Stimulated activated CD4-positive, alpha-beta T cell treated with anti-CD3 and anti-CD28 coated beads, Interleukin-12 subunit alpha, Interleukin-12 subunit beta, amount 100 ng/mL, for 48 hours (primary cell): ENCODE data around the gene SLC18B1.
A peak's percentile ranks its signal among the peaks of the same experiment; 100 is the strongest.

Experiments
- DNase-seq, 3 donors: peaks; one replicate each; pipeline ENCODE4 v3.0.0-alpha.2; 2020; ENCODE audit warnings: low read depth in 2 of 3, low spot score in 1 of 3

Gene SLC18B1

GRCh38 chr6:132797951-132798868 lies at the start of gene SLC18B1:
Gene SLC18B1 (minus strand): TSS chr6:132798637. CDS start chr6:132798456, 181 bp downstream.
- peak in 1 of 3 donors; percentile 37 for DNase-seq

- DNase-seq: no peak
These were observed 45.0 kb upstream of the SLC18B1 start for GRCh38 chr6:132843316-132844035.

DNA sequence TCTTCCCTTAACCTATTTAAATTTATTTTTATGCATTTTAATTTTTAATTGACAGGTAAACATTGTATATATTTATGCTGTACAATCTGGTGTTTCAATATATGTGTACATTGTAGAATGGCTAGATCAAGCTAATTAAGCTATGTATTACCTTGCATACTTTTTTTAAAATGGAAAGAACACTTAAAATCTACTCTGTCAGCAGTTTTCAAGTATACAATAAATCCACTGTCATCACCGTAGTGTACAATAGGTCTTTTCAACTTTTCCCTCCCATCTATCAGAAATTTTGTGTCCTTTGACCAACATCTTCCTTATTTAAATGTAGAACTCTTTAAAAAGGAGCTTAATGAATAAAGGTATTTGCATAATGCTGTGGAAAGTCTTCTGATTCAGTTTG lies 43.5 kb upstream of the SLC18B1 start:
- no peak for DNase-seq

DNA sequence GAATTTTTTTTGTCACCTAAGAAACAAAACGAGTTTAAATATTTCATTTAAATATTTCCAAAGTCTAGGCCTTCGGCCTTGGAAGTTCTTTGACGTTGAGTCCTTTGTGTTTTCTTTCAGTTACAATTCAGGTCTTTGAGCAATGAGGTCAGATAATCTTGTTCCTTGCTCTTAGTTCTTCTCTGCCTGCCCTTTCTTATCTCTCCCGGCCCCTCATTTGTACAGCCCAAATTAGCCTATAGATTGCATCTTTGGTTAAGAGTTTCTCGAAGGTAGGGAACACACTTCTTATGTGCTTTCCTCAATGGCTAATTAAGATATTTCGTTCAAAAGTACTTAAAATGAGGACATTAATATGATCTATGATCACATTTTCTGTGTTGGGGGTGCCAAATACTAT lies 34.5 kb upstream of the SLC18B1 start:
- no peak for DNase-seq

GRCh38 chr6:132830334-132830751 lies 31.9 kb upstream of the SLC18B1 start:
- DNase-seq: no peak

DNA sequence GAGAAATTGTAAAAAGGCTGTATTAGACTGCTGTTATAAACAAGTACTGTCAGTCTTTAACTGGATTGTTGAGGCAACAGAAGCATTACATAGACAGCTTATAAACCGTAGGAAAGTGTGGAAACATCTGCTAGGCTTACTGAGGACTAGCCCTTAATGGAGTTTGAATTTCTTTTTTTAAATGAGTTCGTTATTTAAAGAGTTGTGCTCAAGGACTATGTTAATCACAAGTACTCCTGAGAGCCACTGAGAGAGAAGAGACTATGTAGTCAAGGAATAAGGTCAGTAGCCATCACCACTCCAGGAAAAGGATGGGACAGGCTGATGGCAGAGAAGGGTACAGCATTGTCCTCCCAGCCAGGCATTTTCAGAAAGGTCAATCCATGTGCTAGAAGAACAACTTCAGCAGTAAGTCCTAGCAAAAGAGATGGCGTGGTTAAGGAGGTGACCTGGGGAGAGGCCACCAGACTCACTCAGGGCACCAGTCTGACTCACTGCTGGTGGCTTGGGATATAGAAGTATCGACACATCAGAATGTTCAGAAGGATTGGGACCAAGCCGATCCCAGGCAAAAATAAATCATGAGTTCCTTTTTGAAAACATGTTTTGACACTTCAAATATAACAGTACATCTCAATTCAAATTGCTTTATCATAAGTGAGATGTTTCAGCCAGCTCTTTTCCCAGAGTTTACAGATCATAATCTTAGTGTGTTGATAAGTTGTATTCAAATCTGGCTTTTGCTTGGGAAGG lies 22.4 kb upstream of the SLC18B1 start:
- no peak for DNase-seq

GRCh38 chr6:132819405-132820161 lies 21.1 kb upstream of the SLC18B1 start:
- no peak for DNase-seq

- no peak for DNase-seq
These were observed 20.2 kb upstream of the SLC18B1 start for GRCh38 chr6:132818404-132819359.

DNA sequence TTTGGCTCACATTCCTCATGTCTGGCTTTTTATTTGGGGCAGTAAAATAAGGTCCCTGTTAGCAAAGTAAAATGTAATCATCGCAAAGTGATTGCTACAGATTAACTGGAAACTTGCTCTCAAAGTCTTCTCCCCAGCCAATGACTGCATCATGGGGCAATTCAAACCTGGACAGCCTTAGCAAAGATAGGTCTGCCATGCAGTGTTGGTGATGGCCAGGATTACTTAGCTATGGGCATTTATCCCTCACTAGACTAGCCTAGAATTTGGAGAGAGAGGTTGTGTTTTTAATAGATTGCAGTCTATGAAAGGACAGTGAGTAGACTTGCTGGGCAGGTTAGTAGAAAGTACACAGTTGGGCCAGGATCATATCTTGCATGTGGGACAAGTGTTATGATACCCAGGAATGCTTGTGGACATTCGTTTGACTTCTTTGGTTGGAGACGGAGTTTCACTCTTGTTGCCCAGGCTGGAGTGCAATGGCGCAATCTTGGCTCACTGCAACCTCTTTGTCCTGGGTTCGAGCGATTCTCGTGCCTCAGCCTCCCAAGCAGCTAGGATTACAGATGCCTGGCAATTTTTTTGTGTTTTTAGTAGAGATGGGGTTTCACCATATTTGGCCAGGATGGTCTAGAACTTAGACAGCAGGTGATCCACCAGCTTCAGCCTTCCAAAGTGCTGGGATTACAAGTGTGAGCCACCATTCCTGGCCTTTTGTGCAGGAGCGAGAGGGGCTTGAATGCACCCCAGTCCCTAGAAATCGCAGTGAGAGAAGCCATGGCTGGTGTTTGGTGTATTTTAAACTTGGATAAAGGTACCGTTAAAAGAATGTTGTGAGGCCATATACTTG lies 19.3 kb upstream of the SLC18B1 start:
- no peak for DNase-seq

- no peak for DNase-seq
These were observed 18.2 kb upstream of the SLC18B1 start for GRCh38 chr6:132816660-132817059.

- no peak for DNase-seq
These were observed 16.5 kb upstream of the SLC18B1 start for GRCh38 chr6:132814716-132815570.

- DNase-seq: peak in 1 of 3 donors; percentile 35
These were observed 14.9 kb upstream of the SLC18B1 start for GRCh38 chr6:132813173-132813856.

DNA sequence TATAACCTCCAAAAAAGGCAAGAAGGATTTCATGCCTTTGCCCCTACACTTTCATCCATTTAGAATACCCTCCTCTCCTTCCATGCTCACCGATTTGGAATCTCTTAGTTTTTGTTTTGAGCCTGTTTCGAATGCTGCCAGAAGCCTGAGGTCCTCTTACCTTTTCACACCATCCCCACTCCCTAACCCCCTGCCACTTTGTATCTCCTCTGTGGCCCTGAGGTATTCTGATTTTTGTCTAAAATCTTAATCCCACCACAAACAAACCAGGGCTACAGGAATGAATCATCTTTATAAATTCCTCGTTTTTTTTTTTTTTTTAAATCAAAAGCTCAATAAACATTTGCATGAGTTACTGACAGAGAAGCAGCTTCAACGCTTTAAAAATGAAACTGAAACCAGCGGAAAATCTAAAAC lies 14.3 kb upstream of the SLC18B1 start:
- DNase-seq: no peak

- no peak for DNase-seq
These were observed 13.9 kb upstream of the SLC18B1 start for GRCh38 chr6:132812255-132812732.

GRCh38 chr6:132811276-132811675 lies 12.8 kb upstream of the SLC18B1 start:
- no peak for DNase-seq

DNA sequence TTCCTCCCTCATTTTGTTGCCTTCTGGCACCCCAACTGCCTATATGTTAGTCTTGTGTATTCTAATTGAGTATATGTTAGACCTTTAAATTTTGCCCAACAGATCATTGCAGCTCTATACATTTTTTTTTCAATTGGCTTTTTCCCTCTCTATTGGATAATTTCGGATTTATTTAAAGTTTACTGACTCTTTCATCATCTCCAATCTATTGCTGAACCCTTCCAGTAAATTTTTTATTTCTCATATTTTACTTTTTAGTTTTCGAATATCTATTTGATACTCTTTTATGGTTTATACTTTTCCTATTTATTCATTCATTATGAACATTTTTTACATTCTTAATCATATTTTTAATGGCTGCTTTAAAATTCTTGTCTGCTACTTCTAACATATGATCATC lies 7.1 kb upstream of the SLC18B1 start:
- DNase-seq: no peak

- DNase-seq: no peak
These were observed 5.8 kb upstream of the SLC18B1 start for GRCh38 chr6:132804251-132804650.
